Central memory CD4-positive, alpha-beta T cell (primary cell): Measurements from ENCODE around the gene ZBTB2.
"Not testable (repeated sequence)": the region's sequence is repeated elsewhere in the genome, so short reads cannot be mapped to it uniquely, and the experiment has no call there.

Source experiments
- DNase-seq: peaks from one replicate; pipeline ENCODE4 v3.0.0; 2022

The ZBTB2 gene

DNA sequence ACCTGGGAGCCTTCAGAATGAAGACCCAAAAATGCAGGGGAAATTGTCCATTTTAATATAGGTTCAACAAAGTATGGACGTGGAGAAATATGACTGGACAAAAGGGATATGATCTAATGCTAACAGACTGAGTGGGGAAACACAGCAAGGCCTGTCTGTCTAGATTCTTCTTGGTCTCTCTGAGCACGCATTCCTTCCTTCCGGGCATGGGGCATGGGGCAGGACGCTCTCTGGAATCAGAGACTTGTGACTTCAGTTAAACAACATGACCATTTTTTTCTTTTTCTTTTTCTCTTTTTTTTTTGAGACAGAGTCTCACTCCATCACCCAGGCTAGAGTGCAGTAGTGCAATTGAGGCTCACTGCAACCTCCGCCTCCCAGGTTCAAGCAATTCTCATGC lies 31.9 kb downstream of the ZBTB2 start:
- DNase-seq = no peak

DNA sequence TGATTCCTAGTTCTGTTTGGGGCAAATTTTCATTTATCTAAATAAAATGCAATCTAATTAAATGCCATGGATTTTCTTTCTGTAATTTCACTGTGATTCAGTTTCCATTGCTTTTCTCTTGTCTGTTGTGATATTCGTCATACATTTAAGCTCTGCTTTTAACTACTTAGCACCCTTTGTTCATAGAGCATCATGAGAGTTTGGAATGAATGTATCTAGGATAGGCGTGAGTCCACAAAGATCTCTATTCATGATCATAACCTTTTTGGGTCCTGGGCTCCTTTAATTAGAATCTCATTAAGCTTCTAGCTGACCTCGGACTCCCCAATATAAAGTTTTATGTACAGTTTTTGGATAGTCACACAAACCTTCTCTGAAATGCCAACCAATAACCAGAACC lies 32.9 kb downstream of the ZBTB2 start:
- DNase-seq = no peak

DNA sequence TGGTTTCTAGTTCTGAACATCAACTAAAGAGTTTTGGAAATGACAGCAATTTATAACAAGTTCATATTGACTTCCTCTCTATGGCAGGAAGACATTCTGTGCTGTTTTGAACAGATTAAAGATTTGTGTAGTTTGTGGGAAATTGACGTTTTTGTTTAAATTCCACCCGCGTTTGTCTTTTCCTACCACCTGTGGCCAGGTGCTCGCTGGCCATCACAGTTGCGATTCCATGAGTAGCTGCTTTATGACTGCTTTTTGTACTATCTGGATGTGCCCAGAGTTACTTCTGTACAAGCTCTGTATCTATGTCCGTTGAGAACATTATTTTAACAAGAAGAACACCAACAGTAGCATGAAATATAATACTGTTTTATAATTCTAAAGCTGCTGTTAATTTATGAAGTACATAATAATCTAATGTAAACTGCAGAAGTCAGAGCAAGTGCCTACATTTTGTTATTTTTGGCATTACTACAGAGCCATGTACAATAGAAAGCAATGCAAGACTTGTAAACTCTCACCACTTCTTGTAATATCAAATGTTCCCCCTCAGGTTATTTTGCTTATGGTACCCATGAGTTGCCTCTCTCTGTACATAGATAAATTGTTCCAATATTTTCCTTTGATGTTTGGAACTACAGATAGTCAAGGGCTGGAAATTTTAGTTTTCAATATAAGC lies 33.5 kb downstream of the ZBTB2 start:
- DNase-seq = no peak

GRCh38 chr6:151356983-151357382 lies 34.4 kb downstream of the ZBTB2 start:
- not testable (repeated sequence) for DNase-seq

- DNase-seq = no peak
These were observed 37.6 kb downstream of the ZBTB2 start for GRCh38 chr6:151353795-151354194.

DNA sequence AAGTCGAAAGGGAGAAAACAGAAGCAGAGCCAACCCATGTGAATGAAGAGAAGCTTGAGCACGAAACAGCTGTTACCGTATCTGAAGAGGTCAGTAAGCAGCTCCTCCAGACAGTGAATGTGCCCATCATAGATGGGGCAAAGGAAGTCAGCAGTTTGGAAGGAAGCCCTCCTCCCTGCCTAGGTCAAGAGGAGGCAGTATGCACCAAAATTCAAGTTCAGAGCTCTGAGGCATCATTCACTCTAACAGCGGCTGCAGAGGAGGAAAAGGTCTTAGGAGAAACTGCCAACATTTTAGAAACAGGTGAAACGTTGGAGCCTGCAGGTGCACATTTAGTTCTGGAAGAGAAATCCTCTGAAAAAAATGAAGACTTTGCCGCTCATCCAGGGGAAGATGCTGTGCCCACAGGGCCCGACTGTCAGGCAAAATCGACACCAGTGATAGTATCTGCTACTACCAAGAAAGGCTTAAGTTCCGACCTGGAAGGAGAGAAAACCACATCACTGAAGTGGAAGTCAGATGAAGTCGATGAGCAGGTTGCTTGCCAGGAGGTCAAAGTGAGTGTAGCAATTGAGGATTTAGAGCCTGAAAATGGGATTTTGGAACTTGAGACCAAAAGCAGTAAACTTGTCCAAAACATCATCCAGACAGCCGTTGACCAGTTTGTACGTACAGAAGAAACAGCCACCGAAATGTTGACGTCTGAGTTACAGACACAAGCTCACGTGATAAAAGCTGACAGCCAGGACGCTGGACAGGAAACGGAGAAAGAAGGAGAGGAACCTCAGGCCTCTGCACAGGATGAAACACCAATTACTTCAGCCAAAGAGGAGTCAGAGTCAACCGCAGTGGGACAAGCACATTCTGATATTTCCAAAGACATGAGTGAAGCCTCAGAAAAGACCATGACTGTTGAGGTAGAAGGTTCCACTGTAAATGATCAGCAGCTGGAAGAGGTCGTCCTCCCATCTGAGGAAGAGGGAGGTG lies 38.7 kb downstream of the ZBTB2 start:
- no peak for DNase-seq

GRCh38 chr6:151351731-151352130 lies 39.6 kb downstream of the ZBTB2 start:
- DNase-seq = no peak

GRCh38 chr6:151351146-151351700 lies 40.1 kb downstream of the ZBTB2 start:
- no peak for DNase-seq

GRCh38 chr6:151350442-151351145 lies 40.8 kb downstream of the ZBTB2 start:
- no peak for DNase-seq

DNA sequence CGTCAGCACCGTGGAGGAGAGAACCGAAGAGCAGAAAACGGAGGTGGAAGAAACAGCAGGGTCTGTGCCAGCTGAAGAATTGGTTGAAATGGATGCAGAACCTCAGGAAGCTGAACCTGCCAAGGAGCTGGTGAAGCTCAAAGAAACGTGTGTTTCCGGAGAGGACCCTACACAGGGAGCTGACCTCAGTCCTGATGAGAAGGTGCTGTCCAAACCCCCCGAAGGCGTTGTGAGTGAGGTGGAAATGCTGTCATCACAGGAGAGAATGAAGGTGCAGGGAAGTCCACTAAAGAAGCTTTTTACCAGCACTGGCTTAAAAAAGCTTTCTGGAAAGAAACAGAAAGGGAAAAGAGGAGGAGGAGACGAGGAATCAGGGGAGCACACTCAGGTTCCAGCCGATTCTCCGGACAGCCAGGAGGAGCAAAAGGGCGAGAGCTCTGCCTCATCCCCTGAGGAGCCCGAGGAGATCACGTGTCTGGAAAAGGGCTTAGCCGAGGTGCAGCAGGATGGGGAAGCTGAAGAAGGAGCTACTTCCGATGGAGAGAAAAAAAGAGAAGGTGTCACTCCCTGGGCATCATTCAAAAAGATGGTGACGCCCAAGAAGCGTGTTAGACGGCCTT lies 41.6 kb downstream of the ZBTB2 start:
- no peak for DNase-seq

DNA sequence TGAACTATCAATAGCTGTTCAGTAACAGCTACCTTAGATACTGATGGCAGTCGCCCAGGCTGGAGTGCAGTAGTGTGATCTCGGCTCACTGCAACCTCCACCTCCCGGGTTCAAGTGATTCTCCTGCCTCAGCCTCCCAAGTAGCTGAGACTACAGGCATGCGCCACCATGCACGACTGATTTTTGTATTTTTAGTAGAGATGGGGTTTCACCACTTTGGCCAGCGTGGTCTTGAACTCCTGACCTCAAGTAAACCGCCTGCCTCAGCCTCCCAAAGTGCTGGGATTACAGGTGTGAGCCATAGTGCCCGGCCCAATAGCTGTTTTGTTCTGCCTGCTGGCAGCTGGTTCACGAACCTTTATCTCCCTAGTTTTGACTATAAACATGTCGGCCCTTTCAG lies 48.6 kb downstream of the ZBTB2 start:
- not testable (repeated sequence) for DNase-seq

GRCh38 chr6:151341476-151342195 lies 49.7 kb downstream of the ZBTB2 start:
- no peak for DNase-seq

- no peak for DNase-seq
These were observed 51.0 kb downstream of the ZBTB2 start for GRCh38 chr6:151340219-151340978.

DNA sequence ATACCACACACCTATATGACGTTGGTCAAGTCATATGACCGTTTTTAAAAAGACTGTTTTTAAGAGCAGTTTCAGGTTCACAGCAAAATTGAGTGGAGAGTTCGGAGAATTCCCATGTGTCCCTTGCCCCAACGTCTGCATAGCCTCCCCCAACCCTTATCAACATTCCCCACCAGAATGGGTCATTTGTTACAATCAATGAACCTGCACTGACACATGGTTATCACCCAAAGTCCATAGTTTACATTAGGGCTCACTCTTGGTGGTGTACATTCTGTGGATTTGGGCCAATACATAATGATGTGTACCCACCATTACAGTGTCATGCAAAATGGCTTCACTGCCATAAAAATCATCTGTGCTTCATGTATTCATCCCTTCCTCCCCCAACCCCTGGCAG lies 52.0 kb downstream of the ZBTB2 start:
- DNase-seq = no peak

DNA sequence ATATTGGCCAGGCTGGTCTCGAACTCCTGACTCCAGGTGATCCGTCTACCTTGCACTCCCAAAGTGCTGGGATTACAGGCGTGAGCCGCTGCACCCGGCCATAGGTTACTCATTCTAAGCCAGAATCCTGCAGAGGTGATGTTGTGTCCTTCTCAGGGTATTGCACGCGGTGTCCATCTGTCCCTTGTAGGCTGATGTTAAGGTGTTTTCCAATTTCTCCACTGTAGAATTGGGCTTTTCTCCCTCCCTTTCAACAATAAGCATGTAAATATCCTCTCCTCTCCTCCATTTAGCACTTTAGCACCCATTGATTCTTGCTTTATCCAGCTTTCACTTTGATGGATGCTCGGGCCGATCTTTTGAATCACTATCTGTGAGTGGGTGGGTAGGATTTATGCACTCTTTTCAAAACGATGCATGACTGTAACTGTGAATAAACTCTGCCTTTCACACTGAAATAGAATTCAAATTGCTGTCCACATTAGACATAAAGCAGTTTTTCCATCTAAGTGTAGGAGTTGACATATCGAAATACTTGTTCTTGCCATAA lies 52.6 kb downstream of the ZBTB2 start:
- DNase-seq = no peak

GRCh38 chr6:151335930-151336329 lies 55.4 kb downstream of the ZBTB2 start:
- no peak for DNase-seq

DNA sequence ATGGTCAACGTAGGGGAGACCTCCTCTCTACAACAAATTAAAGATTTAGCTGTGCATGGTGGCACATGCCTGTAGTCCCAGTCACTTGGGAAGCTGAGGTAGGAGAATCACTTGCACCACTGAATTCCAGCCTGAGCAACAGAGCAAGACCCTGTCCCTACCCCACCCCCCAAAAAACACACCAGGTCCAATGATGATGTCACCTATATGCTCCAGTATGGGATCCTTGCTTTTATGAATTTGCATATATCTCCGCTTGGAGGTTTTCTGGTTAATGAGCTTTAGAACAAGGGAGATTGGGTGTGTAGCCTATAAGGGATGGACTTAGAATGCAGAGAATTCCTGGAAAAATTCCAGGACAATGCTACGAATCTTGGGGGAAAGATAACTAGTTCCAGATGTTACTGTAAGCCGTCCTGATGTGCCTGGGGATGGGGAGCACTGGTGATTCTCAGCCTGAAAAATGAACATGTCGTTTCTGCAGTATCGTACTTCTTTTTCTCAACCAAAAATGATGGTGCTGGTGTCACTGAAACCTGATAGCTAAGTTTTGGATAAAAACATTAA lies 61.1 kb downstream of the ZBTB2 start:
- DNase-seq = no peak

DNA sequence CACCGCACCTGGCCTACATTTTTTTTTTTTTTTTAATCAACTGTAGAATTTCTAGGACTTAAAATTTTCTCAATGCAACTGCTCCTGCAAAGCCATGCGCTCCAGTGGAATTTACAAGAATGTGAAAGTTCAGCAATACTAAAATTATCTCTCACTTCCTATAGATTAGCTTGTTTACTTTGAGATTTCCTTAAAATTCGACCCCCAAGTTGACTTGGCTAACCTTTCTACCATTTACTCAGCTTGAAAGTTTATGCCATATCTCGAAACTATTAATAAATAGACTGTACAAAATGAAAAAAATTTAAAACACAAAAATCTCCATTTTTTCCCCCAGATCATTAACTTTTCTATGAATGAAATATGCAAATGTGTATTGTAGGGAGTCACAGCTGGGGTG lies 64.3 kb downstream of the ZBTB2 start:
- no peak for DNase-seq

GRCh38 chr6:151326116-151326825 lies 65.1 kb downstream of the ZBTB2 start:
- DNase-seq = no peak
